Measurements from ENCODE around the gene ADRA2A.

- no peak for TF ChIP-seq GATA3 (IDR thresholded peaks at IDR 0.05; ENCODE audit: low read depth, low read length)
- TF ChIP-seq GATA2 (IDR thresholded peaks at IDR 0.05; ENCODE audit: low read depth, low read length) = no peak
Observed at GRCh38 chr10:111116762-111117445, 40.1 kb downstream of the ADRA2A start.

Data from SH-SY5Y (cell line).